Fibroblast of mammary gland (primary cell): ENCODE results near the gene MIX23.

Experiments used
- DNase-seq: peaks from one replicate; pipeline ENCODE4 v3.0.0-alpha.2; 2010; ENCODE audit warnings: low read depth
- H3K4me3 ChIP-seq: 2 replicates; pipeline ENCODE4 v1.5.1; 2011; ENCODE audit warnings: low read depth, mild to moderate bottlenecking, low read length, moderate library complexity; ENCODE audit not compliant: control insufficient read depth
- TF ChIP-seq, protein P1 (sequence below): conservative IDR thresholded peaks from 2 replicates; pipeline ENCODE4 v1.5.1; 2011; ENCODE audit warnings: low read depth, low read length, inconsistent platforms; ENCODE audit not compliant: control insufficient read depth, insufficient read depth

Gene MIX23

DNA sequence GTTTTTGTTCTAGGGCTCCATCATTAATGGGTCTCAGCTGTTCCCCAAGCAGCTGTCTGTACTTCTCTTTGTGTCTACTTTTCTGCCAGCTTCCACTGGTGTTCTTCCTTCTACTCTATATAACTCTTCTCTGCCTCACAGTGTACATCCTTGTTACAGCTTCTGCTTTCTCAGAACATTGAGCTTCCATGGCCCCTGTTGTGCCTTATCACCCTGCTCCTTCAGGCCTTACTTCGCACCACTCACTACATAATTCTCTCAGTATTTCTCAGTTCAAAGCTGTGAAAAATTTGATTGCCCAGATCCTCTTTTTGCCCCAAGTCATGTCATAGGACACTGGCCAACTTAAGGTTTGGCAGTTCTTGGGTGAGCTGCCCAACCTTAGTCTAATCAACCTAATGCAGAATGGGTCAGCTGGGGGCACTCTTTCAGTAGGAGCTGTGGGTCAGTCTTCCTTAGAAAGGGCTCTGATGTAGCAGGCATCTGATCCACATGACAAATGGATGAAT lies 29.1 kb downstream of the MIX23 start:
- TF ChIP-seq, protein P1, sequence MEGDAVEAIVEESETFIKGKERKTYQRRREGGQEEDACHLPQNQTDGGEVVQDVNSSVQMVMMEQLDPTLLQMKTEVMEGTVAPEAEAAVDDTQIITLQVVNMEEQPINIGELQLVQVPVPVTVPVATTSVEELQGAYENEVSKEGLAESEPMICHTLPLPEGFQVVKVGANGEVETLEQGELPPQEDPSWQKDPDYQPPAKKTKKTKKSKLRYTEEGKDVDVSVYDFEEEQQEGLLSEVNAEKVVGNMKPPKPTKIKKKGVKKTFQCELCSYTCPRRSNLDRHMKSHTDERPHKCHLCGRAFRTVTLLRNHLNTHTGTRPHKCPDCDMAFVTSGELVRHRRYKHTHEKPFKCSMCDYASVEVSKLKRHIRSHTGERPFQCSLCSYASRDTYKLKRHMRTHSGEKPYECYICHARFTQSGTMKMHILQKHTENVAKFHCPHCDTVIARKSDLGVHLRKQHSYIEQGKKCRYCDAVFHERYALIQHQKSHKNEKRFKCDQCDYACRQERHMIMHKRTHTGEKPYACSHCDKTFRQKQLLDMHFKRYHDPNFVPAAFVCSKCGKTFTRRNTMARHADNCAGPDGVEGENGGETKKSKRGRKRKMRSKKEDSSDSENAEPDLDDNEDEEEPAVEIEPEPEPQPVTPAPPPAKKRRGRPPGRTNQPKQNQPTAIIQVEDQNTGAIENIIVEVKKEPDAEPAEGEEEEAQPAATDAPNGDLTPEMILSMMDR: no peak
- DNase-seq: no peak
- no peak overlapping the region for H3K4me3 ChIP-seq

DNA sequence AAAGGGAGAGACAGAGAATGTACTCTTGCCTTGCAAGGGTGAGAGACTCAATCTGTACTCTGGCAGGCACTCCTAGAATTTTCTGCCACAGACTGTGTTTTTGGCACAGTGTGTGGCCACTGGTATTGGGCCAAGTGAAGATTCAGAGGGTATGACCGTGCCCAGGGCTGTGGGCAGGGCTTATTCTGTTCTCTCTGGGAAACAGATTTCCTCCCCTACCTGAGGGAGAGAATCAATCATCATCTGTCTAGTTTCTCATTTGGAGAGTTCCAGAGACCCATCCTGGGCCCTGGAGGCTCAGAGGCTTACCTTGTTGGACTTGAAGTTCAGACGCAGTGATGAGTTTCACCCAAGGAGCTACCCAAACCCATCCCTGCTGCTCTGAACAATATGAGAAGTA lies 29.8 kb downstream of the MIX23 start:
- TF ChIP-seq, protein P1: no peak
- no peak overlapping the region for H3K4me3 ChIP-seq
- DNase-seq: peak; percentile 4

DNA sequence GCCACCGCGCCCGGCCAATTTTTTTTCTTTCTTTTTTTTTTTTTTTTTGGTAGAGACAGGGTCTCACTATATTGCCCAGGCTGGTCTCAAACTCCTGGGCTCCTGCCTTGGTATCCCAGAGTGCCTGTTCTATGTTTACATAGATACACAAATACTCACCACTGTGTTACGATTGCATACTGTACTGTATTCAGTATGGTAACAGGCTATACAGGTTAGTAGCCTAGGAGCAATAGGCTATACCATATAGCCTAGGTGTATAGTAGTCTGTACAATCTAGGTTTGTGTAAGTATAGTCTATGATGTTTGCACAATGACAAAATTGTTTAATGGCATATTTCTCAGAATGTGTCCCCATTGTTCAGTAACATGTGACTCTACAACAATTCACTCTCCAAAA lies 31.4 kb downstream of the MIX23 start:
- TF ChIP-seq, protein P1: no peak
- no peak overlapping the region for H3K4me3 ChIP-seq
- DNase-seq: no peak

DNA sequence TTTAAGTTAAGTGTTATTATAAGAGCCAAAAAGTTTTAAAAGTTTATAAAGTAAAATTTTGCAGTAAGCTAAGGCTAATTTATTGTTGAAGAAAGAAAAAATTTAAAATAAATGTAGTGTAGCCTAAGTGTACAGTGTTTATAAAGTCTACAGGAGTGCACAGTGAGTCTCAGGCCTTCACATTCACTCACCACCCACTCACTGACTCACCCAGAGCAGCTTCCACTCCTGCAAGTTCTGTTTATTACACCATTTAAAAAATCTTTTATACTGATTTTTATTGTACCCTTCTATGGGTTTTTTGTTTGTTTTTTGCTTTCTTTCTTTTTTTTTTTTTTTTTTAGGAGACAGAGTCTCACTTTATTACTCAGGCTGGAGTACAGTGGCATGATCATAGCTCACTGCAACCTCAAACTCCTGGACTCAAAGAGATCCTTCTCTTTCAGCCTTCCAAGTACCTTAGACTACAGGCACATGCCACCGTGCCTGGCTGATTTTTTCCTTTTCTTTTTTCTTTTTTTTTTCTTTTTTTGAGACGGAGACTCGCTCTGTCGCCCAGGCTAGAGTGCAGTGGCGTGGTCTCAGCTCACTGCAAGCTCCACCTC lies 32.1 kb downstream of the MIX23 start:
- no peak overlapping the region for H3K4me3 ChIP-seq
- TF ChIP-seq, protein P1: no peak
- peak; percentile 77 for DNase-seq

DNA sequence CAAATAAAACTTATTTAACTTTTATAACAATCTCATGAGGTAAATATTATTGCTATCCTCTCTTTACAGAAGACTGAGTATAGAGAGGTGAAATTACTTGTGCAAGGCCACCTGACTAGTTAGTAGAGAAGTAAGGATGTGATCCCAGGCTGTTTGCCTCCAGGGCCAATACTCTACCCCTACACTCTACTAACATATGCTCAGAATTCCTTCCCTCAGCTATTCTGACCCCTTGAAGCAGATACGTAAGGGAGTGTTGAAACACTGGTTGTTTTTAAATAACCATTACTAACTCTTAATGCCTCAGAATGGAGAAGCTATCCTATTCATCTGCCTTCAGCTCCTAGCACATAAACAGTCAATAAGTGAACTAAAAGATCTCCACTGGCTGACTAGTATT lies 33.9 kb downstream of the MIX23 start:
- no peak for DNase-seq
- TF ChIP-seq, protein P1: no peak
- H3K4me3 ChIP-seq: no peak overlapping the region

DNA sequence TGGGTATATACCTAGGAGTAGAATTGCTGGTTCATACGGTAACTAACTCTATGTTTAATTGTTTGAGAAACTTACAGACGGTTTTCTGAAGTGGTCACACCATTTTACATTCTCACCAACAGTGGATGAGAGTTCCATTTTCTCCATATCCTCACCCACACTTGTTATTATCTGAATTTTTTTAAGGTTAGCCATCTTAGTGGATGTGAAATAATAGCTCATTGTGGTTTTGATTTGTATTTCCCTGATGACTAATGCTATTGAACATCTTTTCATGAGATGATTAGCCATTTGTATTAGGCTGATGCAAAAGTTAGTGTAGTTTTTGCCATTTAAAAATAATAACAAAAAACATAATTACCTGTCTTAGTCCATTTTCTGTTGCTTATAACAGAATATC lies 39.4 kb downstream of the MIX23 start:
- H3K4me3 ChIP-seq: no peak overlapping the region
- DNase-seq: peak; percentile 49
- TF ChIP-seq, protein P1: no peak
